SKM-1 (cell line): Measurements from ENCODE around the gene MSGN1.
A peak's percentile ranks its signal among the peaks of the same experiment; 100 is the strongest.
"Not testable (repeated sequence)": the region's sequence is repeated elsewhere in the genome, so short reads cannot be mapped to it uniquely, and the experiment has no call there.

Source experiments
- DNase-seq: peaks from one replicate; lab custom pipeline; 2025; ENCODE audit not compliant: unreplicated experiment; lab: John Stamatoyannopoulos, UW

The MSGN1 gene

GRCh38 chr2:17805166-17805565 lies 11.1 kb upstream of the MSGN1 start:
- DNase-seq = no peak

GRCh38 chr2:17805717-17806363 lies 10.4 kb upstream of the MSGN1 start:
- no peak for DNase-seq

- DNase-seq = no peak
These were observed 3.1 kb upstream of the MSGN1 start for GRCh38 chr2:17813010-17813741.

GRCh38 chr2:17813742-17814473 lies 2.4 kb upstream of the MSGN1 start:
- no peak for DNase-seq

- DNase-seq = no peak
These were observed 1.7 kb upstream of the MSGN1 start for GRCh38 chr2:17814601-17815000.

GRCh38 chr2:17815468-17816184 lies 634 bp upstream of the MSGN1 start:
- no peak for DNase-seq

GRCh38 chr2:17818235-17818815 lies 2.1 kb downstream of the MSGN1 start:
- no peak for DNase-seq

- no peak for DNase-seq
These were observed 4.8 kb downstream of the MSGN1 start for GRCh38 chr2:17821080-17821479.

GRCh38 chr2:17821535-17822444 lies 5.5 kb downstream of the MSGN1 start:
- peak; percentile 15 for DNase-seq

GRCh38 chr2:17822445-17823117 lies 6.3 kb downstream of the MSGN1 start:
- no peak for DNase-seq

- not testable (repeated sequence) for DNase-seq
These were observed 7.4 kb downstream of the MSGN1 start for GRCh38 chr2:17823646-17824045.

GRCh38 chr2:17827316-17827715 lies 11.1 kb downstream of the MSGN1 start:
- DNase-seq = no peak

- DNase-seq = no peak
These were observed 11.5 kb downstream of the MSGN1 start for GRCh38 chr2:17827785-17828184.

- DNase-seq = no peak
These were observed 14.1 kb downstream of the MSGN1 start for GRCh38 chr2:17830053-17831034.

GRCh38 chr2:17835516-17835915 lies 19.3 kb downstream of the MSGN1 start:
- DNase-seq = no peak

- no peak for DNase-seq
These were observed 23.7 kb downstream of the MSGN1 start for GRCh38 chr2:17839959-17840358.

- no peak for DNase-seq
These were observed 27.2 kb downstream of the MSGN1 start for GRCh38 chr2:17843457-17843856.

GRCh38 chr2:17845806-17846205 lies 29.5 kb downstream of the MSGN1 start:
- no peak for DNase-seq
